Effector CD4-positive, alpha-beta T cell (primary cell): ENCODE results near the gene LDHAL6A.

Experiments
- DNase-seq: peaks from one replicate; pipeline ENCODE4 v3.0.0-alpha.2; 2020

Gene LDHAL6A

DNA sequence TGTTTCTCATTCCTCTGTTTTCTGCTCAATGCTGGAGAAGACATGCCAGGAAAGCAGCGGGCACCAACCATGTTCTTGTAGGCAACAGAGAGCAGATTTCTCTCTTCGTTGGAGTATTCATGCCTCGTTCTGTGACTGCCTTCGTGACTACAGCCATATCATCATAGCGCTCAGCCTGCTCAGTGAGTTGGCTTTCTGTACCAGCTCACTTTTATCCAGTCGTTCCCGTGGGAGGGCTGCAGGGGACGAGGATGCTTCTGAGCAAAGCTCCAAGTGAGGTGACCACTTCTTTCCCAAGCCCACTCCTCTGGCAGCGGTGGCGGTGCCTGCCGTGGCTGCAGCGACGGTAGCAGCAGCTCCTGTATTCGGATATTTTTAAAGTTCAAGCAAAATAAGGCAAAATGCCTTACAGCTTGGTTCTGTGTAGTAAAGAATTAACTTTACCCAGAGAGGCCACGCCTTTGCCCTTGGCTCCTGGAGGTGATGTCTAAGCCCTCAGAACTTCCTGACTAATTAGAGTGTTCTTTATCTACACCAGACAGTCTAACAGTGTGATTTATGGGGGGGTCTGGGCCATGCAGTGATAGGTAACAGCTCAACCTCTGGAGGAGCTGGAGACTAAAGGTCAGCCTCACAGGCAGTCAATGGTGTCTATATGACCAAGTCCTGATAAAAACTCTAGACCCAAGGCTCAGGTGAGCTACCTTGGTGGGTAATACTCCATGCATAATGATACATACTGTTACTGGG is 35.3 kb downstream of the LDHAL6A start:
- DNase-seq, result no peak

DNA sequence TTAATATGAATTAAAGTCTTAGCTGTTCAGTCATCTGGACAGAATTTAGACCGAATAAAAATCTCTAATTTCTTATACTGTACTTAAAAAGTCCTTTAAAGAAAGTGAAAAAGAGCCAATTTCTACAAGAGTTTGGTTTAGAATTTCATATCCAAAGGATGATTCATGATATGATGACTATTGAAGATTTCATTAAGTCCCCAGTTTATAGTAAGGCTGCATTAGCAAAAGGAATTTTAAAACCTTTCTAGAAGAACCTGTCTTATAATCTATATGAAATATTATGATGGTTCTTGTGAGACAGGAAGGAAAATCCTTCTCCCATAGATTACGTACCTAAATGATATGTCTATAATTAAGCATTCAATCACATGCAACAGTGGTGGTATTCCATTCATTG is 36.3 kb downstream of the LDHAL6A start:
- no peak for DNase-seq

GRCh38 chr11:18492888-18493287 is 37.2 kb downstream of the LDHAL6A start:
- DNase-seq, result no peak

DNA sequence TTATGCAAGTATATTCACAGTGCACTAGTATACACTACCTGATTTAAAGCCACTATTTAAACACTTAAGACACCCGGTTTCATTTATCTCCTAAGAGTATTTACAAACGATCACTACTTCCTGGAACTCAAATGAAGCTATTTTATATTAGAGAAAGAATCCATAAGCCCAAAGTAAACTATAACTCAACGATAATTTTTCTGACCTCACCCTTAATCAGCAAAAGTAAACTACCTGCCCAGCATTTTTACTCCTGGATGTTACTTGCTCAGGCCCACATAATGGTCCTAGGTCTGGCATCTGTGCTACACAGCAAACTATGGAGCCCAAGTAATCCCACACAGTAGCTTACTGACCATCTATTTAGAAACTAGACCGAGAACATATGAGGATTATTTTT is 37.7 kb downstream of the LDHAL6A start:
- DNase-seq, result no peak

DNA sequence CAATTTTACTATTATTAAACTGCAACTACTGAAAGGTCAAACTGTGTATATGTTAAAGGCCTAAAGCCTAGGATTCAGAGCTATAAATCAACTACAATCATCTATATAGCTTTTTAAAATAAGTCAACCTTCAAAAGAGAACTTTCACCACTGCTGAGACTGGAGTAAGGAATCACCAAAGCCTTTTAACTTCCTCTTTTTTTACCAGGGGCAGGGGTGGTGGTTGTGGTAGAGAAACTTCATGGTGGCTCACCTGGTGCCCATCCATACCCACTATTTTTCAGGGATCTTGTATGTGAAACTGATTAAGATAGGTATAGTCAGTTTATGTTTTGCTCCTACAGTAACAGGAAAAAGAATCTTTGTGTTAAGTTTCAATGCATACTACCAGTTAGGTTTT is 39.6 kb downstream of the LDHAL6A start:
- no peak for DNase-seq

DNA sequence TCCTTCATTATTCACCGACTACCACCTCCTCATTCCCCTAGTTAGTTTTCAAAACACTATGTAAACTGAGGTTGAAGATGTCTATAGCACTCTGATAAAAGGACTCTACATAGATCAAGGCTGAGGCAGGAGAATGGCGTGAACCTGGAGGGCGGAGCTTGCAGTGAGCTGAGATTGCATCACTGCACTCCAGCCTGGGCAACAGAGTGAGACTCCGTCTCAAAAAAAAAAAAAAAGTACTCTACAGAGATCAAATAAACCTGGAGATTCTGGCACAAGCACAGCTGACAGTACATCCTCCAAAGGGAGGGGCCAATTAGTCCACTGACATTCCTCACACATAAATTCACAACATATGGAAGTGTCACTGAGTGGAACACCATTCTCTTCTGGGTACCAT is 40.0 kb downstream of the LDHAL6A start:
- no peak for DNase-seq

GRCh38 chr11:18498039-18498438 is 42.4 kb downstream of the LDHAL6A start:
- DNase-seq, result no peak

DNA sequence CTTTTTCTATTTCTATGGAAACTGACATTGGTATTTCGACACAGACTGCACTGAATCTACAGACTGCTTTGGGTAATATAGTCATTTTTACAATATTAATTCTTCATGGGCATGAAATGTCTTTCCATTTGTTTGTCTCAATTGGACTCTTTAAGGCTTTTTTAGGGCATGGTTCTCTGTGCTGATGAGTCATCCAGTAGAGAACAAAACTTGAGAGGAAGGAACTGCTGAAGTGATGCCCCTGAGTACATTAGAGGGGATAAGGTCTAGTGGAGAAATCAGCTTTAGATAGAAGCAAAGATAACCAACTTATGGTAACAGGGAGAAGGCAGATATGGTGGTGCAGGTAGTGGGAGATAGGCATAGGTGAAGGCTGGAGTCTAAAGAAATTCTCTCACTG is 46.0 kb downstream of the LDHAL6A start:
- no peak for DNase-seq

DNA sequence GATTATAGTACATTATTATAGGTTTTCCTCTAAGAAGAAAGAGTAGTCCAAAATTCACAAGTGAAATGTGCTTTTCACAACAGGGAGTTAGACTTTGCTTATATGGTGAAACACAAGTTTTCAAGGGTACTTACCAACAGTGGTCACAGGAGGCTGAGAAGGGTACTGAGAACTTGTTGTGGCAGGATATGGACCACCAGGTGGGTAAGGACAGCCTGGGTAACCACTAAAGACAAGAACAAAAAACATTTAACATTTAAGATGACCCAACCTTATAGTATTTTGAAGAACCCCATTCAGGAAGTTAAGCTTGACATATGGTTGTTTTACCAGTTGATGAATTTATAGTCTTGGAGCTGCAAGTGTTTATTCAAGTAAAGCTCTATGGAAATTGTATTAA is 46.7 kb downstream of the LDHAL6A start:
- DNase-seq, result no peak

- no peak for DNase-seq
Observed at GRCh38 chr11:18521122-18521521, 65.5 kb downstream of the LDHAL6A start.

GRCh38 chr11:18522388-18522787 is 66.7 kb downstream of the LDHAL6A start:
- DNase-seq, result no peak

GRCh38 chr11:18523084-18523483 is 67.4 kb downstream of the LDHAL6A start:
- DNase-seq, result no peak

GRCh38 chr11:18524248-18524647 is 68.6 kb downstream of the LDHAL6A start:
- DNase-seq, result no peak

DNA sequence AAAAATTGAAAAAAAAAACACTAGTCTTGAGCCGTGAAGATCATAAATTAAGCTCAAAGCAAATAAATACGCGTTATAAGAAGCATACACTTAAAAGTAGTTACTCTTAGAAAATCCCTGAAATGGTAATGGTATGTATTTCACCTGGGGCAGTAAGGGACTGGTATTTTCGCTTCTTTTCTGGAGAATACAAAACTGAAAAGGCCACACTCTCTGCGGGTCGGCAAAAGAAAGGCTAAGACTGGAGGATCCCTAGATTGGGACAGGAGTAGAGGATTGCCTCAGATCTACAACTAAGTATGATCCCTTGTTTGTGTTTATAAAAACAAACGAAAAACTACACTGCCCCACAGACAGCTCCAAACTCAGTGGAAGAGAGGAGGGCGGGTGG is 70.5 kb downstream of the LDHAL6A start:
- DNase-seq, result no peak

- DNase-seq, result peak; percentile 88
Observed at GRCh38 chr11:18526521-18527296, 71.1 kb downstream of the LDHAL6A start, which contains the start of gene TSG101. Gene TSG101 (minus strand): TSS chr11:18526942. CDS start chr11:18526816, 126 bp downstream.

GRCh38 chr11:18527512-18527911 is 71.9 kb downstream of the LDHAL6A start:
- DNase-seq, result no peak
